SU-DHL-6 (cell line): ENCODE results near the gene PLEKHA5.

Experiments
- H2AFZ ChIP-seq: fragments of 200-600 bp; sonication (generic); 2 replicates; pipeline ENCODE4 v1.6.1; 2014; ENCODE audit warnings: low read depth, mild to moderate bottlenecking, moderate library complexity, mixed read lengths, antibody characterized with exemption, low read length; ENCODE audit not compliant: severe bottlenecking
- H3F3A ChIP-seq: fragments of 200-600 bp; shearing (Covaris generic); 2 replicates; pipeline ENCODE4 v1.6.0; 2016; ENCODE audit warnings: antibody characterized with exemption, mild to moderate bottlenecking; ENCODE audit not compliant: insufficient read depth
- H3K27ac ChIP-seq: fragments of 200-600 bp; sonication (generic); 2 replicates; pipeline ENCODE4 v1.5.1; 2016; ENCODE audit warnings: low read depth, mild to moderate bottlenecking, low read length, moderate library complexity, mixed read lengths
- H3K27me3 ChIP-seq: fragments of 200-600 bp; sonication (generic), shearing (Covaris generic); 2 replicates; pipeline ENCODE4 v1.6.0; 2014; ENCODE audit warnings: mild to moderate bottlenecking, low read length
- H3K36me3 ChIP-seq: fragments of 200-600 bp; sonication (generic); 2 replicates; pipeline ENCODE4 v1.6.1; 2014; ENCODE audit warnings: mild to moderate bottlenecking, low read length, mixed read lengths
- H3K4me2 ChIP-seq: fragments of 300-600, 200-600 bp; shearing (Covaris generic), sonication (generic); 2 replicates; pipeline ENCODE4 v1.6.0; 2014; ENCODE audit warnings: low read length, low read depth, mild to moderate bottlenecking; ENCODE audit not compliant: poor library complexity, severe bottlenecking
- H3K4me3 ChIP-seq: fragments of 200-600 bp; sonication (generic); 2 replicates; pipeline ENCODE4 v1.5.1; 2014; ENCODE audit warnings: antibody characterized with exemption, low read length, mild to moderate bottlenecking, mixed read lengths; ENCODE audit not compliant: insufficient read depth, poor library complexity, severe bottlenecking
- H3K79me2 ChIP-seq: fragments of 200-600 bp; sonication (generic); 2 replicates; pipeline ENCODE4 v1.6.1; 2014; ENCODE audit warnings: mild to moderate bottlenecking, low read length, moderate library complexity; ENCODE audit not compliant: insufficient read depth
- H3K9ac ChIP-seq: fragments of 200-600 bp; sonication (generic); 2 replicates; pipeline ENCODE4 v1.7.0; 2014; ENCODE audit warnings: mild to moderate bottlenecking, low read length
- H3K9me2 ChIP-seq: fragments of 200-600 bp; sonication (generic); replicated peaks from 2 replicates; pipeline ENCODE4 v1.6.1; 2014; ENCODE audit warnings: low read length; ENCODE audit not compliant: insufficient read depth
- H3K9me3 ChIP-seq: fragments of 200-600 bp; sonication (generic); 2 replicates; pipeline ENCODE4 v1.6.1; 2014; ENCODE audit warnings: low read length, mixed read lengths; ENCODE audit not compliant: insufficient read depth
- H4K20me1 ChIP-seq: fragments of 200-600 bp; sonication (generic); 2 replicates; pipeline ENCODE4 v1.6.1; 2014; ENCODE audit warnings: low read depth, mild to moderate bottlenecking, antibody characterized with exemption, low read length, moderate library complexity, mixed read lengths
- CTCF ChIP-seq: fragments of 200-600 bp; sonication (generic); IDR thresholded peaks from one replicate; pipeline ENCODE4 v1.5.1; 2017; ENCODE audit warnings: antibody characterized with exemption, mild to moderate bottlenecking, low read length, moderate library complexity; ENCODE audit not compliant: insufficient read depth, poor library complexity, severe bottlenecking
- EZH2phosphoT487 ChIP-seq: fragments of 200-600 bp; sonication (generic), shearing (Covaris generic); conservative IDR thresholded peaks from 2 replicates; pipeline ENCODE4 v1.6.1; 2018; ENCODE audit warnings: mild to moderate bottlenecking, antibody characterized with exemption, low read length, moderate library complexity, mixed read lengths

Gene PLEKHA5

DNA sequence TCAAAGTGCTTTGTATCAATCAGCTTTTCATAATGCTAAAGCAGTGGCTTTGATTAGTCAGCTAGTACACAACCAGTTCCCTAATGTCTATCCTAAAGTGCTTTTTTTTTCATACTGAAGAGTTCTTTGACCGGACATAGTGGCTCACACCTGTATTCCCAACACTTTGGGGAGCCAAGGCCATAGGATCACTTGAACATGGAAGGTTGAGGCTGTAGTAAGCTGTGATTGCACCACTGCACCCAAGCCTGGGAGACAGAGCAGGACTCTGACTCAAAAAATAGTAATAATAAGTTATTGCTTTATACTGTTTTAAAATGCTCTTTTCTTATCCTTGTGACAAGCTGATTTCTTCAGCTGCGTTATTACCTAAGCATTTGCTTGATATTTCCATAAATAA lies 155.1 kb downstream of the PLEKHA5 start:
- Histone ChIP-seq H3F3A (no peaks in the 10 kb centered on the region), H3K27me3 (no peaks in the 10 kb centered on the region), H3K9me2 (no peaks in the 10 kb centered on the region), H3K27ac (no peak overlapping the region), H3K36me3 (no peaks in the 10 kb centered on the region), H3K9ac (no peak overlapping the region), H4K20me1 (no peaks in the 10 kb centered on the region), H3K4me2 (no peak overlapping the region), H3K79me2 (no peaks in the 10 kb centered on the region), H3K4me3 (no peak overlapping the region), H2AFZ (no peak overlapping the region), H3K9me3 (no peaks in the 10 kb centered on the region)
- TF ChIP-seq CTCF: no peak
- TF ChIP-seq EZH2phosphoT487: no peak

DNA sequence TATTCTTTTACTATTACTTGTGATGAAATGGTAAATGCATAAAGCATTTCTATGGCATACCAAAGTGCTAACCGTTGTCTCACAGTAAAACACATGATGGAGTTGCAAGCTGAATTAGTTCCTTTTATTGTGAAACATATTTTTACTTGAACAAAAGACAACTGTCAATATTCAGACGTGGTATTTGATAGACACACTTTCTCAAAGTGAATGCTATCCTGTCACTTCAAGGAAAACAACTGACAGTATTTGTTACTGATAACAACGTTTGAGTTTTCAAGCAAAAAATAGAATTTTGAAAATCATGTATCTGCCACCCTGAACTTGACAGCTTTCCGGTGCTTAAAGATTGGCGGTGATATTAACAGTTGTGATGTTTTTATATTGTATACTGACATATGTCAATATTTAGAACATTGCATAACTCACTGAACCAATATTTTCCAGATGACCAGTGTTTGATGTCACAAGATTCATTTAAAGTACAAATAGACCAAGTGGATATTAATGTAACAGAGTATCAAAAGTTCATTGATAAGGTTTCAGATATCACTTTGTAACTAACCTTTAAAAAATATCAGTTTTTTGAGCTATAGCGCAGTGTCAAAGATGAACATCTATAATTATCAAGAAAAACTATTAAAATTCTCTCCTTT lies 156.4 kb downstream of the PLEKHA5 start:
- H3K27ac ChIP-seq: no peak overlapping the region
- H4K20me1 ChIP-seq: no peaks in the 10 kb centered on the region
- H3K27me3 ChIP-seq: no peaks in the 10 kb centered on the region
- H3K9ac ChIP-seq: no peak overlapping the region
- no peak overlapping the region for H2AFZ ChIP-seq
- H3K9me2 ChIP-seq: no peaks in the 10 kb centered on the region
- no peaks in the 10 kb centered on the region for H3K36me3 ChIP-seq
- no peak overlapping the region for H3K4me3 ChIP-seq
- H3K4me2 ChIP-seq: no peak overlapping the region
- no peaks in the 10 kb centered on the region for H3K79me2 ChIP-seq
- H3K9me3 ChIP-seq: no peaks in the 10 kb centered on the region
- H3F3A ChIP-seq: no peaks in the 10 kb centered on the region
- TF ChIP-seq EZH2phosphoT487 (no peak), CTCF (no peak)

GRCh38 chr12:19287302-19287701 lies 157.8 kb downstream of the PLEKHA5 start:
- Histone ChIP-seq H2AFZ (no peak overlapping the region), H3K4me2 (no peak overlapping the region), H3K27ac (no peak overlapping the region), H3K9me3 (no peaks in the 10 kb centered on the region), H3K79me2 (no peaks in the 10 kb centered on the region), H3K9me2 (no peaks in the 10 kb centered on the region), H3K9ac (no peak overlapping the region), H3K4me3 (no peak overlapping the region), H3F3A (no peaks in the 10 kb centered on the region), H4K20me1 (no peaks in the 10 kb centered on the region), H3K27me3 (no peaks in the 10 kb centered on the region), H3K36me3 (no peaks in the 10 kb centered on the region)
- TF ChIP-seq CTCF (no peak), EZH2phosphoT487 (no peak)
